ENCODE data around the gene HIPK3. TPM values are rescaled to one million over a fixed set of nuclear protein-coding genes. Genes with fewer than 3 reads are reported as not detected.

Gene HIPK3
- total and polyA plus RNA-seq, 9 of the 15 experiments (the other 6 are each of a cell fraction or from before 2014, with no cell fraction given): 2.3 to 19.6 (median 7.5) TPM

DNA sequence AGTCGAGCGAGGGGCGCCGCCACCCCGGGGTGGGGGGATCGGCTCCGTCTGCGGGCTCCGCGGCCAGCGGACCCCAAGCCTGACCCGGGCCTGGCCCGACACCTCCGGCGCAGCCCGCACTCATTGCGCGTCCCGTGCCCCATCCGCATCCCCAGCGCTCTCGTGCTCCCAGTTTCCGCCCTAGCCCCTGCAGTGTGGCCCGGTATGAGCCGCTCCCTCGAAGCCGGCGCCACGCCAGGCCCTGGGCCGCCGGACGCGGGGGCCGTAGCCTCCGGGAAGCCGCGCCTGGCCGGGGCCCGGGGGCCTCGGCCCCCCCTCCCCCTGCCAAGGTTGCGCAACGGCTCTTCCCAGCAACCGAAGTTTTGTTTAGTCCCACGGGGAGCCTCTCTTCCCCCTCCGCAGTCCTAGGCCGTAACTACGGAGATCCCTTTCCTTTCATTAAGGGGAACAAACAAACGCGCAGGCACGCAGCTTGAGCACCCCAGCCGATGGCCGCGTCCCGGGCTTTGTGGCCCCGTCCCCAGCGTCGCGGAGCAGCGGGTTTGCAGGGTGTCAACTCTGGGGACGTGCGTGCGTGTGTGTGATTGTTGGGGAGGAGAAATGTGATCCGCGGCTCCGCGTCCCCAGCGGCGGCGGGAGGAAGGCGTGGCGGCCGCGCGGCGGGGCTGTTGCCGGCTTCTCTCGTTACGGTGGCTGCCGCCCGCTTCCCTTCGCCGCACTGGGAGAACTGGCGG lies 883 bp downstream of the HIPK3 start (continued):
- no peak for TF ChIP-seq ZNF384 (IDR thresholded peaks at IDR 0.05; ENCODE audit: low read depth, low read length)
- 0 out of 2 replicates have a peak, but pooled peaks have one; percentile 5 for TF ChIP-seq PRMT5 (CRISPR knock-in tag; IDR thresholded peaks at IDR 0.05)
- TF ChIP-seq CHD4 (IDR thresholded peaks at IDR 0.05; ENCODE audit: insufficient read depth, insufficient replicate concordance, low read depth, low read length, poor library complexity, severe bottlenecking): no peak
- TF ChIP-seq HMG20A (CRISPR knock-in tag; conservative IDR thresholded peaks at IDR 0.05): no peak
- no peak for TF ChIP-seq STAT5A (IDR thresholded peaks at IDR 0.05; ENCODE audit: borderline replicate concordance, low read length)
- TF ChIP-seq RFX5 (IDR thresholded peaks at IDR 0.05; ENCODE audit: low read depth, low read length): no peak
- TF ChIP-seq MTA2 (IDR thresholded peaks at IDR 0.05; ENCODE audit: low read depth): no peak
- TF ChIP-seq SMARCC2 (IDR thresholded peaks at IDR 0.05; ENCODE audit: low read depth): no peak
- TF ChIP-seq, protein P1, sequence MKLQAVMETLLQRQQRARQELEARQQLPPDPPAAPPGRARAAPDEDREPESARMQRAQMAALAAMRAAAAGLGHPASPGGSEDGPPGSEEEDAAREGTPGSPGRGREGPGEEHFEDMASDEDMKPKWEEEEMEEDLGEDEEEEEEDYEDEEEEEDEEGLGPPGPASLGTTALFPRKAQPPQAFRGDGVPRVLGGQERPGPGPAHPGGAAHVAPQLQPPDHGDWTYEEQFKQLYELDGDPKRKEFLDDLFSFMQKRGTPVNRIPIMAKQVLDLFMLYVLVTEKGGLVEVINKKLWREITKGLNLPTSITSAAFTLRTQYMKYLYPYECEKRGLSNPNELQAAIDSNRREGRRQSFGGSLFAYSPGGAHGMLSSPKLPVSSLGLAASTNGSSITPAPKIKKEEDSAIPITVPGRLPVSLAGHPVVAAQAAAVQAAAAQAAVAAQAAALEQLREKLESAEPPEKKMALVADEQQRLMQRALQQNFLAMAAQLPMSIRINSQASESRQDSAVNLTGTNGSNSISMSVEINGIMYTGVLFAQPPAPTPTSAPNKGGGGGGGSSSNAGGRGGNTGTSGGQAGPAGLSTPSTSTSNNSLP (IDR thresholded peaks at IDR 0.05; ENCODE audit: borderline replicate concordance, low read depth, low read length): no peak
- no peak for TF ChIP-seq ZFP1 (CRISPR knock-in tag; IDR thresholded peaks at IDR 0.05)
- peak in 1 of 2 experiments; percentile 53; a peak in 2 of 4 replicates for TF ChIP-seq RCOR1 (IDR thresholded peaks at IDR 0.05; ENCODE audit: borderline replicate concordance in 1 of 2, low read depth in 2 of 2, low read length in 2 of 2)
- TF ChIP-seq EGR1 (conservative IDR thresholded peaks at IDR 0.05): no peak
- no peak for TF ChIP-seq ZFPM2 (CRISPR knock-in tag; IDR thresholded peaks at IDR 0.05)
- TF ChIP-seq, protein P2, sequence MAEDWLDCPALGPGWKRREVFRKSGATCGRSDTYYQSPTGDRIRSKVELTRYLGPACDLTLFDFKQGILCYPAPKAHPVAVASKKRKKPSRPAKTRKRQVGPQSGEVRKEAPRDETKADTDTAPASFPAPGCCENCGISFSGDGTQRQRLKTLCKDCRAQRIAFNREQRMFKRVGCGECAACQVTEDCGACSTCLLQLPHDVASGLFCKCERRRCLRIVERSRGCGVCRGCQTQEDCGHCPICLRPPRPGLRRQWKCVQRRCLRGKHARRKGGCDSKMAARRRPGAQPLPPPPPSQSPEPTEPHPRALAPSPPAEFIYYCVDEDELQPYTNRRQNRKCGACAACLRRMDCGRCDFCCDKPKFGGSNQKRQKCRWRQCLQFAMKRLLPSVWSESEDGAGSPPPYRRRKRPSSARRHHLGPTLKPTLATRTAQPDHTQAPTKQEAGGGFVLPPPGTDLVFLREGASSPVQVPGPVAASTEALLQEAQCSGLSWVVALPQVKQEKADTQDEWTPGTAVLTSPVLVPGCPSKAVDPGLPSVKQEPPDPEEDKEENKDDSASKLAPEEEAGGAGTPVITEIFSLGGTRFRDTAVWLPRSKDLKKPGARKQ (CRISPR knock-in tag; IDR thresholded peaks at IDR 0.05): no peak
- TF ChIP-seq ZNF780A (CRISPR knock-in tag; IDR thresholded peaks at IDR 0.05): no peak
- no peak for TF ChIP-seq ZNF12 (CRISPR knock-in tag; IDR thresholded peaks at IDR 0.05)
- TF ChIP-seq MCM2 (IDR thresholded peaks at IDR 0.05; ENCODE audit: low read depth): no peak
- TF ChIP-seq OTX1 (CRISPR knock-in tag; IDR thresholded peaks at IDR 0.05): peak; percentile 34; the same call in 1 of the 2 replicates
- TF ChIP-seq, protein P3, sequence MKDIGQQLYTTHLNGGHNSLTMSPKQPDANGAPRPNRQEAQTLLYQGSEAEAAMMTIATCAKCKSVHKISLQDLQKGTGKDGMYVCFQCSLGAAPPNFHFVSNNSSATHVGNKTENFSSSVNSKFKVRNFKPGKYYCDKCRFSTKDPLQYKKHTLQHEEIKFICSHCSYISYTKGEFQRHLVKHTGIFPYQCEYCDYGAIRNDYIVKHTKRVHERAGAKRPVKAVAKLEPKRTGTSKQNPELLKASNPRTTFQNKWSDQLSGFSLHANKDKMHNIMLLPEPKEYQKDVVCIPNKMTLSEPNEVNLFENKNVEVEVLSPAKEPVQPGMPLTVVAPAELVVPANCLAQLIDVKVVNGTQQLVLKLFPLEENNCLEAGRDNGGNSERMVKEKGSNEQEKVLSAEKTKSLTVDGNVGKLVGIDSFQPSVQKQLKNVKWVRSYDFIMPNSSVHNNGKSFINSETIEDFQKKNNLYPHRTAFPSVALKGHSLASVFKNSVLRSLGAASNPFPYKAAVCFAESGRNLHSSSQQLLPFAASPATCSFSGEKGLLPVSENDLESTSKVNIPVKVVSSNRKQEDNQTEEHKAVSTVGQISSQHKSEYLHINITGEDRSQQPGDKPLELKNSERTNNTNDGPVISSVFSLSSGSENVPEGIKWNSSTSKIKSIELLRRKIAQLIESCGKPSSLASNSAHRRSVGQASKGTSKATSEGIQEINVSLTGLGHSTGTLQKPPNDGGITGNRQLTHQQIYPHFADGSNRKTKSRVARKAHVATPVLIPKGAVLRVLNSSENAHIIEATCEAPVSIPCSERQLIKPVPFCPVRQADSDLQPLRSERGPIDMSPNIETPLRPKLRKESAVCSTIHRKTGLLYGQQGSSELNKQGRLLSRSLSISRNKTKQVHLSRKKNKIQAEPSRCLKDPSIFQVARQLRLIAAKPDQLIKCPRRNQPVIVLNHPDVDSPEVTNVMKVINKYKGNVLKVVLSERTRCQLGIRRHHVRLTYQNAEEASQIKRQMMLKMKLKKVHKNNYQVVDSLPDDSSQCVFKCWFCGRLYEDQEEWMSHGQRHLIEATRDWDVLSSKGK (CRISPR knock-in tag; IDR thresholded peaks at IDR 0.05): no peak
- no peak; the same call in 1 of the 2 replicates for TF ChIP-seq KDM2B (CRISPR knock-in tag; IDR thresholded peaks at IDR 0.05)
- TF ChIP-seq, protein P4, sequence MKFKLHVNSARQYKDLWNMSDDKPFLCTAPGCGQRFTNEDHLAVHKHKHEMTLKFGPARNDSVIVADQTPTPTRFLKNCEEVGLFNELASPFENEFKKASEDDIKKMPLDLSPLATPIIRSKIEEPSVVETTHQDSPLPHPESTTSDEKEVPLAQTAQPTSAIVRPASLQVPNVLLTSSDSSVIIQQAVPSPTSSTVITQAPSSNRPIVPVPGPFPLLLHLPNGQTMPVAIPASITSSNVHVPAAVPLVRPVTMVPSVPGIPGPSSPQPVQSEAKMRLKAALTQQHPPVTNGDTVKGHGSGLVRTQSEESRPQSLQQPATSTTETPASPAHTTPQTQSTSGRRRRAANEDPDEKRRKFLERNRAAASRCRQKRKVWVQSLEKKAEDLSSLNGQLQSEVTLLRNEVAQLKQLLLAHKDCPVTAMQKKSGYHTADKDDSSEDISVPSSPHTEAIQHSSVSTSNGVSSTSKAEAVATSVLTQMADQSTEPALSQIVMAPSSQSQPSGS (CRISPR knock-in tag; IDR thresholded peaks at IDR 0.05): no peak
